HK-2 (cell line): ENCODE results near the gene COLEC12.
"Not testable (repeated sequence)": the region's sequence is repeated elsewhere in the genome, so short reads cannot be mapped to it uniquely, and the experiment has no call there.

Source experiments
- DNase-seq: peaks from one replicate; pipeline ENCODE4 v3.0.0-alpha.2; 2018; ENCODE audit not compliant: unreplicated experiment

The COLEC12 gene

DNA sequence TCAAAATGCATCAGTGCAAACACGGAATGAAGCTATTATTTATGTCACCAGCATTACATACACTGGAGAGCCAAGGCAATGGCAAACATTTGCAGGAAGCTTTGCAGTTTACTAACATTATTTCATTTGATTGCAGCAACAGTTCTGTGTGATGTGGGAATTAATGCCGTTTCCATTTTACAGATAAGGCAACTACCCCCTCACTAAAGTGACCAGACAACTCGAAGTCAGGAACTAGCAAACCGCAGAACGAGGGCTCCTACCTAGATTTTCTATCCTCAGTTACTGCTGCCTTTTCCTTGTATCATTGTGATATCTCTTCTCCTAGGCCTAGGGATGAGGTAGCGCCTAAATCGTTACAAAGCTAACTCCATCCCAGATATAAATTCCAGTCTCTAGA, 85.5 kb downstream of the COLEC12 start:
- DNase-seq = no peak

DNA sequence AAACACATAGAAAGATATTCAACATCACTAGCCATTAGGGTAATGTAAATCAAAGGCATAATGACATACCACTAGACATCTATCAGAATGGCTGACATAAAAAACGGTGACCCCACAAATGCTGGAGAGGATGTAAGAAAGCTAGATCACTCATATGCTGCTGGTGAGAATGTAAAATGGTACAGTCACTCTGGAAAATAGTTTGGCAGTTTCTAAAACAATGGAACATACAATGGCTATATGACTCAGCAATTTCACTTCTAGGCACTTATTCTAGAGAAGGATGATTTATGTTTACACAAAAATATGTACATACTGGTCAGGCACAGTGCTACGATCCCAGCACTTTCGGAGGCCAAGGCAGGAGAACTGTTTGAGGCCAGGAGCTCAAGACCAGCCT, 87.3 kb downstream of the COLEC12 start:
- no peak for DNase-seq

DNA sequence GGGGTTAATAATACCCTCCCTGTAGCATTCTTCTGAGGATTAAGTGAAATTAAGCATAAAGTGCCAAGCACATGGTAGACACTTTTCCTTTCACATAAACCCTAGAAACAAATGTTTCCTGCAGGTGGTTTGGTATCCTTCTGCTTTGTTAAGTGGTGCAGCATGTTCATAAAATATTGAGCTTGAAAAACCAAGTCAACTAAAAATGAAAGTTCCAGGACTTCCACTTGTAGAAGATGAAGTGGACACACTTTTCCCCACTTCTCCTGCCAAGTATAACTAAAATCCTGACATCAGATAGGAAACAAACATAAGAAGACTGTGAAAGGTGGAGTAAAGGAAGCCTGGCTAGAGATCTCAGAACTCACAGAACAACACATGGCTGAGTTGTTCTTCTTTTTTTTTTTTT, 90.5 kb downstream of the COLEC12 start:
- DNase-seq = no peak

DNA sequence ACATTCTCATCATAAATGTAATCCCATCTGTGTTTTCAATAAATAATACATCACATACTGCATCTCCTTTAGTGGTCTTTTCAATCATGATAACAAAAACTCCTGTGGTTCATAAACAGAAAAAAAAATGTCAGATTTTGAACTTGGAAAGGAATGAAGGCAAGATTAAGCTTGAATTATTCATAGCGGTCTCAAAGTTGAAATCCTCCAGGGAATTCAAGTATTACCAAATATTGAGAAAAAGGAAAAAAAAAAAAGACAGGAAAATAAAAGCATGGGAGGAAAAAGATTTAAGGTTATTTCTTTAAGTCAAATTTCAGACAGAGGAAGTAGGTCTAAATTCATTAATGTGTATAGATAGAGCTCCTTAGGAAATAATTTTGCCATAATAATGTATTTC, 92.1 kb downstream of the COLEC12 start:
- DNase-seq = no peak

DNA sequence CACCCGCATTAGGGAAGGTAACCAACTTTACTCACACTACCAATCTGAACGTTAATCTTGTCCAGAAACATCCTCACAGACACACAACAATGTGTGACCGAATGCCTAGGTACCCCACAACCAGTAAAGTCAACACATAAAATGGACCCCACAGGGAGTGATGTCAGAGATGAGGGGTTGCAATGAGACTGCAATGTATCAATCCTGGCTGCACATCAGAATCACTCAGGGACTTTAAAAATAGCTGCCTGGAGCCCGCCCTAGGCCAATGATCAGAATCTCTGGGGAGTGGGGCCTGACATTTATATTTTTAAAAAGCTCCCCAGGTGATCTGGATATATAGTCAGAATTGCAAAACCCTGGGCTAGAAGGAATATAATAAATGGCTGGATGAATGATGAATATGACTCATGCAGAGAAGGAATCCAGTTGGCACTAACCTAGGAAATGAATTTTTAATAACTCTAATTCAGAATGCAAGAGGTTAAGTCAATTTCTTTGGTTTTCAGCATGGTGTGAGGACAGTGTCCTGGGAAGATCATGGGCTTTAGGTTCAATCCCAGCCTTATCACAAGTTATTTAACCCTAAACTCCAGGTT, 92.8 kb downstream of the COLEC12 start:
- no peak for DNase-seq

DNA sequence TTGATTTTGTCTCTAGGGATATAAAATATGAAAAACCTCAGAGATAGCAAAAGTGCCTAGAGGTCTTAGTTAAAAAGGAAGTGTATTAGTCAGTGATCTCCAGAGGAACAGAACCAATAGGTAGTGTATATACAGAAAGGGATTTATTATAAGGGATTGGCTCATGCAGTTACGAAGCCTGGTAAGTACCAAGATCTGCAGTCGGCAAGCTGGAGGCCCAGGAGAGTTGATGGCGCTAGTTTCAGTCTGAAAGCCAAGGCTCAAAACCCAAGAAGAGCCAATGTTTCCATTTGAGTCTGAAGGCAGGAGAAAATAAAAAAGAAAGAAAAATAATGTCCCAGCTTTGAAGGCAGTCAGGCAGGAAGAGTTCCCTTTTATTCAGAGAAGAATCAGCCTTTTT, 93.3 kb downstream of the COLEC12 start:
- no peak for DNase-seq

DNA sequence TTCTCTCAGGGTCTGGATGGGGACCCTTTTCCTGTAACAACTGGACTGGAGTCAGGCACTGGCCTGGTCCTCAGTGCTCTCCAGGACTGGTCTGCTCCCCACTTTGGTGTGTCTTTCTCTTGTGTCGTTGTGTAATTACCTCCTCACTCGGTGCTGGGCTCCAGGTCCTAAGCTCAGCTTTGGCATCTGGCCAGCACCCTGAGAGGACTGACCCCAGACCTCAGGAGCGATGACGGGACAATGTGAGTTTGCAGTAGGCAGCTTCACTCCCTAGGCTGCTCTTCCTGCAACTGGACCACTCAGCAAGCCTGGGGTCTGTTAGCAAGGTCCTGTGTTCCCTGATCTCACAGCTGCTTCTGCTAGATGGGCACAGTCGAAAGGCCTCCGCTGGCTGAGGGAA, 93.8 kb downstream of the COLEC12 start:
- DNase-seq = no peak

DNA sequence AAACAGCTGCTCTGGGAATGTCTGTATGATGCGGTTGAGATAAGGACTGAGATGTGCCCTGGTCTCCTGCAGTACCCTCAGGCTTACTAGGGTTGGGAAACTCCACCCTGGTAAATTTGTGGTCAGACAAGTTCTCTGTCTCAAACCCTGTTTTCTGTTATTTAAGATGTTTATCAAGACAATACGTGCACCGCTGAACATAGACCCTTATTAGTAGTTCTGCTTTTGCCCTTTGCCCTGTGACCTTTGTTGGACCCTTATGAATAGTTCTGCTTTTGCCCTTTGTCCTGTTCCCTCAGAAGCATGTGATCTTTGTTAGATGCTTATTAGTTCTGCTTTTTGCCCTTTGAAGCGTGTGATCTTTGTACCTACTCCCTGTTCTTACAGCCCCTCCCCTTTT, 95.5 kb downstream of the COLEC12 start:
- not testable (repeated sequence) for DNase-seq

DNA sequence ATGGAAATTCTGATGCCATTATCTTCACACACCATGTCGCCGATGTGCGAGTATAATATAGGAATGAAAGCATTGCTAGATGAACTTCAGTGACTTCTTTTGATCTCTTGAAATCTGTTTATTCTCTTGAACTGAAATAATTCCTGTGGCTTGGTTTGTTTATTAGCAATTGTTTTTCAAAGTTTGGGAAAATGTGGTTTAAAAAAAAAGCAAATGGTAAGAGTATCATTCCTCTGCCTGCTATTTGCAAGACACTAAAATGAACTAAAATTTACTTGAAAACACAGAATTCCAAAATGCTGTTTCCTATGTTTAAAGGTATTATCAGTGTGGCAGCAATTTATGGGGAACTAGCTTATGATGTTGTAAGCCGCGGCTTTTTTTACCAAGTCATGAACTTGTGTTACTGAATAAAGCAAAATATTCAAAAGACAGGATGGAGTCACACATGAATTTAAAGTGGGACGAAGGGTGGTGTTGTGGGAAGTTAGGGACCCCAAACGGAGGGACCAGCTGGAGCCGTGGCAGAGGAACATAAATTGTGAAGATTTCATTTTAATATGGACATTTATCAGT, 96.4 kb downstream of the COLEC12 start:
- DNase-seq = no peak

DNA sequence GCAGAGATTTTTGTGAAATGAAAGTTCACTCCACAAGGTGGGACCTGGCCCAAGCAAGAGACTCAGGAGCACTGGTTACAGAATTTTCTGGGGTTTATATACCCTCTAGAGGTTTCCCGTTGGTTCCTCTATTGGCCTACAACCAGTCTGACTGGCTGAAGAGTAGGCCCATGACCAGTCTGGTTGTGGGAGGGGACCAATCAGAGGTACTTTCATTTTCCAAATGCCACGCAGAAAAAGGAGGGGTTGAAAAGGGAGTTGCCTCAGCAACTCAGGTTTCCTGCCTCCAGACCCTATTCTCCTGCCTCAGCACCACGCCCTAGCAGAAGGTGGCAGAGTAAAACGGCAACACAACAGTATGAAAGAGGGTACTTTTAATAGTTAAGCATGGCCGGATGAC, 98.4 kb downstream of the COLEC12 start:
- DNase-seq = no peak

DNA sequence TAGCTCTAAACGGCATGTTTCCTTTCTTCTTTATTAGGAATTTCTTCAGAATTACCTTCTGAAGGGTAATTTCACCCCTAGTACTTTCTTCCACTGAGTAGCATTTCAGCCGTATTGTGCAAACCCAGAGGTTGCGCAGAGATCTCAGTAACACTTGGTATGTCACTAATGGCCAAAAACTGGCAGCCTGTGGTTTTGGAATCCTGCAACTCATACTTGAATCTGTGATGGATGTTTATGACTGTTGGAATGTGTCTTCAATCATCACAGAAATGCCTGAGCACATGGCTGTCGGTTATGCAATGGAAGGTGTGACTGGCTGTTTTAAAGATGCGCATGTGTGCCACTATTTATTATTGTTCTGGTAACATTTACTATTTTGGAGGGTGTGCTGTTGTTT, 100.0 kb downstream of the COLEC12 start:
- no peak for DNase-seq

DNA sequence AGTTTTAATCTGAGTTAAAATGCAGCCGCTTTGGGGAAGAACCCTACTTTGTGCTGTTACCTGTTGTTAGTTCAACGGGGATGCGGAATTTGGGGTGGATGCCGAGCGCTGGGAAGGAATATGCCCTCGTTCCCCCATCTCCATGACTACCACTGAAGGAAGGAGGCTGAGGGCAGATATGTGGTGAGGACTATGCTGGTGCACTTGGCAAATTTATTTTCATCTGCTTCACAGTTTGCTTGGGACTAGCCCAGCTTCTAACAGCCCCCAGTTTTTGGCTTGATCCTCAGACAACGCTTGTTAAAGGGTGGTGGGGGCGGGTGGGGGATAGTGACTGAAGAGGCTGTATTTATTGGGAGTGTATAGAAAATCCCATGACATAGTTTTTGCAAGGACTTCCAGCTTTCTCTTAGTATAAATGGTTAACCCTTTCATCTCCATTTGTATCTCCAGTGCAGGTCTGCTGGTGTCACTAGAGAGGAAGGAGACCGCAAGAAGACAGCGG, 100.8 kb downstream of the COLEC12 start:
- no peak for DNase-seq

DNA sequence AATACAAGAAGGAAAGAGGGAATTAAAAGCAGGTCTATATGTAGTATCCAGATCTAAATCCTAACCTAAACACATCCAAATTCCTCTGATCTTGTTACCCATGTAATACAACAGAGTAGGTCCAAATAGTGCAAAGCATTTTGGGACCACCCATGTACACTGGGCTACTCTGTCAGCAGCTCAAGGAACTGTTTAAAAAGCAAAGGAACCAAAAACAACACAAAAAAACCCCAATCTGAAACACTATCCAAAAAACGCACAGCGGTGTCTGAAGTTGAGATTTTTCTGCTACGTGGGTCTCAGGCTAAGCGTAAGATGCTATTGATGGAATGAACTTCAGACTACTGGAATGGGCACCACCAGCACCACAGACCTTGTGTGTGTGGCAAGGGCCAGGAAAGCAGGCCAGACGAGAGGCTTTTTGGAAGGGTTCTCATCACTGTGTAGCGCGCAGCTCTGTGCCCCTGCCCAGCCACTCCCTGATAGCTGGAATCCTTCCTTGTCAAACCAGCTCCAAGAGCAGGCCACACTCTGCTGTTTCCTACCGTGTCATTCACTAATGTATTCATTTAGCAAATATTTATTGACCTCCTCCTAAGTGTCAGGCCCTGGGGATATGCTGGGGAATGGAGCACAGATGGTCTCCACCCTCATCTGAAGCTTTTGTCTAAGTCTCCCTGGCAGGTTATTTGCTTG, 101.4 kb downstream of the COLEC12 start:
- no peak for DNase-seq

DNA sequence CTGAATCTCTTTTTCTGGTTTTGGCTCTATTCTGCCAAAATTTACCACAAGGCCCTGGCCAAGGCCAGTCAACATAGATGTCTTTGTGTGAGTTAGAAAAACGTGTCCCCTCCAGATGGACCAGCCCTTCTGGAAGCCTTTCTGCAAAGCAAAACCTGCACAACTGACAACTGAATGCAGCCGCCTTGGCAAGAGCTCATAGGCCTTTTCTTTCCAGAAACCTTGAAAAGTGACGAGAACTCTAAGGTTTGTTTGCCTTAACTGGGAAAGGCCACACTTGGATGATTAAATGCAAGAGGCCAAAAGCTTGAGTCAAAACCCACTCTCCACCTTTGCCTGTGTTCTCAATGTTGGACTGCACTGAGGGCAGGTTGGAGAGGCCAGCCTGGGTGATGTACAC, 103.9 kb downstream of the COLEC12 start:
- DNase-seq = no peak

DNA sequence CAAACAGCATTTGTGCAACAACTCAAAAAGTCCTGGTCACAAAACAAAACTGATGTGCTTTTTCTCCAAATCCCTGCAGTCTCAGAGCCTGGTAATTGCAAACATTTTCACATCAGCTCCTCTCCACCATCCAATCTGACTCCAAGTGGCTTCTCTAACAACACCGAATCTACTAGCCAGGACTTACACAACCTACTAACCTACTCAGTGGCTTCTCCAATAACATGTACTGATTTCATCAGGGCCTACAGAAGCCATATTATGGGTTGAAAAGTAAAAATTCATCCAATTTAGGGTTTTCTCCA, 104.3 kb downstream of the COLEC12 start:
- DNase-seq = no peak

DNA sequence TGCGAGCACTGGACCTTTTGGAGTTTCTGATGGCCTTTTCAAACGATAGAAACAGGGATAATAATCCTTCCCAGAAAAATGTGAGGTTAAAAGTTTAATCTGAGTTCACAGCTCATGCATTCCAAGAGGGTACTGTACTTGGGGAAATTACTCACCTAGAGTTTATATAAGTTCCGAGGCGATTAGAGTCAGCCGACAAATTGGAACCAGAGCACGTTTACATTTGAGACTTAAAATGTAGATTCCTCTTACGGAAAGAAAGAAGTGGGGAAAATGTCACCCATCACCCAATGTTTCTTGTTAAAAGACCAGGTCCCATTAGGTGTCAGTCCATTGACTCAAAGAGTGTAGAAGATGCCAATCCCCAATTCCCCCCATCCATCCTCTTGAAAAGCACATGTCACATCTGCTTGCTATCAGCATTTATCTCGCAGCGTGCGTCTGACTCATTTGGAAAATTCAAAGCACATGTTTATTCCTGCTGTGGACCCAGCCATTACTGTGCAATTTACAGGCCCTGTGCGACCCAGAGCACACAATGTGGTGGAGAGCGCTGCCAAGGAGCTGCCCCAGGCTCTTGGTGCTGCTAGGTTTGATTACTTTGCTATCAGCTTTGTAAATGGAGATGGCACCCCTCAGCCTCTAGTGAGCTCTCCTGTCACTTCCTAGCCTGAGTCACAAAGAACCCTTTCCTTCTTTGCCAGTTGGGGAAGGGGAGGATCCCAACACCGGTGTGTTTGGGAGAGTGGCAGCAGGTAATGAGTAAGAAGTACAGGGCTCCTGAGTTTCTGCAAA, 104.8 kb downstream of the COLEC12 start:
- no peak for DNase-seq

DNA sequence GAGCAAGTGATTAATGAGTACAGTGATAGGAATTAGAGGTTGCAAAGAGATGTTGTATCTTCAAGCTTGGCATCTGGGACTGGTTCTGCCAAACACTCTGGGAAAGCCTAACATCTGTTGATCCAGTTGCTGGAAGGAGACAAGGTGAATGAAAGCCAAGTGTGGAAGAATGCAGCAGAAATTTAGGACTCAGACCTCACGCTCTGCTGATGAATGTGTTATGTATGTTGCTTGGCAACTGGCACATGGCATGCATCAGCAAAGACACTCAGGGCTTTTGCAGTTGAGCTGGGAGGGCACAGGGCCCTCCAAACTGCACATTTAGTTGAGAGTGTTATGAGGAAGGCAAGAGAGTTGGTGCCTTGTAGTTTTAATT, 105.5 kb downstream of the COLEC12 start:
- DNase-seq = no peak

DNA sequence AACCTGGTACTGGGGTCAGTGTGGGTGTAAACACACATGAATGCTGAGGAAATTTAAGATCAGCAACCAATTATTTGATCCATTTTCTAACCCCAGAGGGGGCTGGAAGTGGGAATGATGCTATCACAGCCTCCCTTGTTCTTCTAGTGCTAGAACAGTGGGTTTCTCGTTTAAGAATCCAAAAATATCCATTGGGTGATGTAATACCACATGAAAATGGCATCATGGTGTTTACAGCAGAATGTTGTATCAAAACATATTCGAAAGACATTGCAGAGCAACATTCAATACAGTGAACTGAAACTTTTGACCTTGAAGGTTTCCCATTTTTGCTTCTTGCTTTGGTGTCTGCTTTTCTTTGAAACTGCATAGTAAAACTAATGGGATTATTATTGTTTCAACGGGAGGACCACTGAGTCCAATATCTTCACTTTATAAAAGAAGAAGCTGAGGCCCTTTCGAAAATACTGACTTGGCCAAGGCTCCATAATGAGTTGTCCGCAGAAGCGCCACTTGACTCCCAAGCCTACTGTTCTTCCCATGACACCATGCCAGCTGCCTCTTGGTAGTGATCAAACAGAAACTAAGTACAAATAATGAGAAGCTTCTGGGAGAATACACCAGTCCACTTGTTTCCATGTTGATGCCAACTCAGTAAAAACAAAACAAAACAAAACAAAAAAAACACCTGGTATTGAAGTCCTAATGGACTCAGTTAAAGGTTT, 106.1 kb downstream of the COLEC12 start:
- DNase-seq = no peak

DNA sequence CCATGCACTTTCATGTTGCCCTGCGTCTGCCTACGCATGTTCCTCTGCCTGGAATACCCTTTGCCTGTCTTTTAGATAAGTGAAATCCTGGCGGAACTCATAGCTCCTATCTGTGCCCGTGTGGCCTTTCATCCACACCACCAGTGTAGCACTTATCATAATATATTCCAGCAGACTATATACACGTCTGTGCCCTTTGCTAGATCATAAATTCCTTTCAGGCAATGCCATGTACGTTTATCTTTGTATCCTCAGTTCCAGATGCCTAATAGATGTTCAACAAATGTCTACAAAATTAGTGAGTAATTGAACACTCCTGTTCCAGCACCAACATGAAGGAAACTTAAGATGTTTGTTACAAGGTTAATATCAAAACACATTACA, 106.9 kb downstream of the COLEC12 start:
- no peak for DNase-seq

DNA sequence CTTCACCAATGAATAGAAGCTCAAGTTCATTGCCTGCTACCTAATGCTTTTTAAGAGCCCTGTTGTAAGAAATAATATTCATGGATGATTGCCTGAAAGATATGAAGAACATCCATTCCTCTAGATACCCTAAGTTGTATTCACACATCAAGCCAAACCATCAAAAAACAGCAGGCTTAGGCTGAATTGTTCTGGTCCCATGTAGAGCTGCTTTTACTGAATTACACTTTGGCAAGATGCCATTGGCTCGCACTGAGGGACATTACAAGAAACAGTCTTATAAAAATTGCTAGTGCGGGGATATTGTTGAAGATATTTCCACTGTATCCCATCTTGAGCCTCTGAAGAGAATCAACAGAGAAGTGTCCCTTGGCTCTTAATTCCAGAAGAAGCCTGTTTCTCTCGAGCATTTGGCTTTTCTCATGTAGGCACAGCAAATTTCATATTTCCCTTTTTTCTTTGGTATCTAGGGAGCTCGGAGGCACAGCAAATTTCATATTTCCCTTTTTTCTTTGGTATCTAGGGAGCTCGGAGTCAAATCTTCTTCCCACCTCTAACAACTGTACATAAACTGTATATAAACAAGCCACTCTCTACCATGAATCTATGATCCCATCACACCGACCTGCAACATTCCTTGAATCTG, 107.5 kb downstream of the COLEC12 start:
- no peak for DNase-seq

DNA sequence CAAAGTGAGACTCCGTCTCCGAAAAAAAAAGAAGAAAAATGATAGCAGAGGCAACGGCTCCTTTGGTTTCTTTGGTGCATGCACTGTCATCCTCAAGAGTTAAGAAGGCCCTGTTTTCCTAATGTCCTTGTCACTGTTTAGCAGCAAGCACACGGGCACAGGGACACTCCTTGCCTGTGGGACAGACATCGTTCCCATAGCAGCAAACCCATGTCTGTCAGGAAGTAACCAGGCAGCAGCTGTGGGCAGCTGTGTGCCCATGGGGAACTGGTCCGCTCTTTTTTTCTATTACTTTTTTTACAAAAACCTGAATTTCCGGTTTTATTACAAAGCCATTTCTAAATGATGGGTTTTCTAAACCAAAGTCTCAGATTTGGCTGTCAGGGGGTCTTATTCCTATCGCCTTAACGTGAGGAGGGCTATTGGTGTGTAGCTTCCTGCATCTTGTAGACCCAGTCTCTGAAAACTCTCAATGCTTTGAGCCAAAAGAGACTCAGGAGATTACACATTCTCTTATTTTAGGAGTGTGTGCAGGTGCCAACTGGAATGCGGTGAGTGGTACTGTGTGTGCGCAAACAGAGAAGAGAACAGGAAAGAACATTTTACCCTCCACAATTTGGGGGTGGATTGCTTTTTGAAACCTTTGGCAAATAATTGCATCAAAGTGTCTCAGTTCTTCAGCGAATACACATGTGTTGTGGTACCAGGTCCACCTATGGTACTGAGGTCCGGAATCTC, 109.6 kb downstream of the COLEC12 start:
- no peak for DNase-seq
